ENCODE measurements around the gene FOXI3.

DNA sequence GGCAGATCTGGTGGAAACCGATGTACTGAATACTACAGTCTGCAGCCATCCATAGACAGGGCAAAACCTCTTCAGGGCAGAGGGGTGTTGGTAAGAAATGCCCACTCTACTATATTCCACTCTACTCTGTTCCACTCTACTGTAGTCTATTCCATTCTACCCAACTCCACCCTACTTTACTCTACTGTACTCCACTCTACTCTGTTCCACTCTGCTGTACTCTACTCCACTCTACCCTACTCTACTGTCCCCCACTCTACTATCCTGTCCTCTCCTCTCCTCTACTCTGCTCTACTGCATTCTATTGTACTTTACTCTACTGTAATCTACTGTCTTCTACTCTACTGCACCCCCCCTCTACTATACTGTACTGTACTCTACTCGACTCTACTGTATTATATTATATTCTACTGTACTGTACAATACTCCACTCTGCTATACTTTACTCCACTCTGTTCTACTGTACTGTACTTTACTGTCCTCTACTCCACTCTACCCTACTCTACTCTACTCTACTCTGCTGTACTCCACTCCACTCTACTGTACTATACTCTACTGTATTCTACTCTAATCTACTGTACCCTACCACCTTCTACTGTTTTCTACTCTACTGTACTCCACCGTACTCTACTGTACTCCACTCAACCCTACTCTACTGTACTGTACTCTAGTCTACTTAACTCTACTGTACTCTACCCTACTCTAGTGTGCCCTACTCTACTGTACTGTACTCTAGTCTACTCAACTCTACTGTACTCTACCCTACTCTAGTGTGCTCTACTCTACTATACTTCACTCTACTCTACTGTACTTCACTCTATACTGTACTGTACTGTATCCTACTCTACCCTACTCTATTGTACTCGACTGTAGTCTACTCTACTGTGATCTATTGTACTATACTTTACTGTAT is 17.0 kb upstream of the FOXI3 start:
- TF ChIP-seq, protein P1, sequence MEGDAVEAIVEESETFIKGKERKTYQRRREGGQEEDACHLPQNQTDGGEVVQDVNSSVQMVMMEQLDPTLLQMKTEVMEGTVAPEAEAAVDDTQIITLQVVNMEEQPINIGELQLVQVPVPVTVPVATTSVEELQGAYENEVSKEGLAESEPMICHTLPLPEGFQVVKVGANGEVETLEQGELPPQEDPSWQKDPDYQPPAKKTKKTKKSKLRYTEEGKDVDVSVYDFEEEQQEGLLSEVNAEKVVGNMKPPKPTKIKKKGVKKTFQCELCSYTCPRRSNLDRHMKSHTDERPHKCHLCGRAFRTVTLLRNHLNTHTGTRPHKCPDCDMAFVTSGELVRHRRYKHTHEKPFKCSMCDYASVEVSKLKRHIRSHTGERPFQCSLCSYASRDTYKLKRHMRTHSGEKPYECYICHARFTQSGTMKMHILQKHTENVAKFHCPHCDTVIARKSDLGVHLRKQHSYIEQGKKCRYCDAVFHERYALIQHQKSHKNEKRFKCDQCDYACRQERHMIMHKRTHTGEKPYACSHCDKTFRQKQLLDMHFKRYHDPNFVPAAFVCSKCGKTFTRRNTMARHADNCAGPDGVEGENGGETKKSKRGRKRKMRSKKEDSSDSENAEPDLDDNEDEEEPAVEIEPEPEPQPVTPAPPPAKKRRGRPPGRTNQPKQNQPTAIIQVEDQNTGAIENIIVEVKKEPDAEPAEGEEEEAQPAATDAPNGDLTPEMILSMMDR (IDR thresholded peaks at IDR 0.05) = no peak
- no peak for TF ChIP-seq POLR2A (IDR thresholded peaks at IDR 0.05)
- no peak for TF ChIP-seq POLR2AphosphoS5 (IDR thresholded peaks at IDR 0.05)

Measured in stomach (tissue), 4 donors.